Measurements from ENCODE around the gene USP7.

DNA sequence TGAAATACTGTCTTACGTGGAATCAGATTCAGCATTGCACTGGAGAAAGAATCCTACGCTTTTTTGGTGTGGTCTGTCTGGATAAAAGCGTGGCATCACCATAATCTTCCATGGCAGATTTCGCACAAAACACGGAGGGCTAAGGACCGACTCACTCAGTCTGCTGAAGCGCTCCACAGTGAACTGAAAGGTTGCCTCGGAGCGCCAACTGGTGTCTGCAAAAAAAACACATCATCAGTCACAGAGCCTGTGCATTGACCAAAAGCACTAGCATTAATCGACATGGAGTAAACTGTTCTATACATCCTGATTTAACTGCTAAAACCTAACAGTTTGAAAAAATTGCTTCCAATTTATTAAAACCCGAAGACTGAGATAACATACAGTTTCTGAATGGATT lies 40.5 kb downstream of the USP7 start:
- TF ChIP-seq, protein P1, sequence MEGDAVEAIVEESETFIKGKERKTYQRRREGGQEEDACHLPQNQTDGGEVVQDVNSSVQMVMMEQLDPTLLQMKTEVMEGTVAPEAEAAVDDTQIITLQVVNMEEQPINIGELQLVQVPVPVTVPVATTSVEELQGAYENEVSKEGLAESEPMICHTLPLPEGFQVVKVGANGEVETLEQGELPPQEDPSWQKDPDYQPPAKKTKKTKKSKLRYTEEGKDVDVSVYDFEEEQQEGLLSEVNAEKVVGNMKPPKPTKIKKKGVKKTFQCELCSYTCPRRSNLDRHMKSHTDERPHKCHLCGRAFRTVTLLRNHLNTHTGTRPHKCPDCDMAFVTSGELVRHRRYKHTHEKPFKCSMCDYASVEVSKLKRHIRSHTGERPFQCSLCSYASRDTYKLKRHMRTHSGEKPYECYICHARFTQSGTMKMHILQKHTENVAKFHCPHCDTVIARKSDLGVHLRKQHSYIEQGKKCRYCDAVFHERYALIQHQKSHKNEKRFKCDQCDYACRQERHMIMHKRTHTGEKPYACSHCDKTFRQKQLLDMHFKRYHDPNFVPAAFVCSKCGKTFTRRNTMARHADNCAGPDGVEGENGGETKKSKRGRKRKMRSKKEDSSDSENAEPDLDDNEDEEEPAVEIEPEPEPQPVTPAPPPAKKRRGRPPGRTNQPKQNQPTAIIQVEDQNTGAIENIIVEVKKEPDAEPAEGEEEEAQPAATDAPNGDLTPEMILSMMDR (IDR thresholded peaks at IDR 0.05) = no peak
- TF ChIP-seq POLR2AphosphoS5 (IDR thresholded peaks at IDR 0.05; ENCODE audit: low read depth, low read length) = no peak
- TF ChIP-seq TCF7L2 (IDR thresholded peaks at IDR 0.05; ENCODE audit: low read depth, low read length) = no peak

Data from Panc1 (cell line).